Neural progenitor cell (in vitro differentiated cells): ENCODE measurements around the gene IRF1.
"Not testable (repeated sequence)": the region's sequence is repeated elsewhere in the genome, so short reads cannot be mapped to it uniquely, and the experiment has no call there.

Source experiments
- CTCF ChIP-seq: fragments of 200-600 bp; sonication (generic); IDR thresholded peaks from 2 replicates; pipeline ENCODE4 v1.5.1; 2017; ENCODE audit warnings: antibody characterized with exemption, mild to moderate bottlenecking
- EZH2phosphoT487 ChIP-seq: fragments of 200-600 bp; sonication (generic); IDR thresholded peaks from 2 replicates; pipeline ENCODE4 v1.6.1; 2017; ENCODE audit warnings: antibody characterized with exemption

GRCh38 chr5:132484876-132485640 lies 5.5 kb downstream of the IRF1 start:
- not testable (repeated sequence) for TF ChIP-seq CTCF, EZH2phosphoT487
